Stomach (tissue), 4 donors: ENCODE results near the gene PDGFD.

ENCODE experiments used
- CTCF ChIP-seq, 7 experiments: fragments of 450-650 bp in 4 of 7; fragments of 200-600 bp in 3 of 7; sonication (generic) in 3 of 7; IDR thresholded peaks; one replicate each; pipeline ENCODE4 v1.5.1; 2016 to 2019; ENCODE audit warnings: antibody characterized with exemption in 7 of 7, control low read depth in 2 of 7, mild to moderate bottlenecking in 1 of 7
- EP300 ChIP-seq: sonication (generic); formaldehyde crosslinking; IDR thresholded peaks from one replicate; pipeline ENCODE4 v1.6.1; 2017; ENCODE audit warnings: antibody characterized with exemption
- POLR2AphosphoS5 ChIP-seq, 3 donors: sonication (generic); formaldehyde crosslinking; IDR thresholded peaks; one replicate each; pipeline ENCODE4 v1.6.1; 2016; ENCODE audit warnings: antibody characterized with exemption in 3 of 3

- TF ChIP-seq CTCF (IDR thresholded peaks at IDR 0.05) (no peak), POLR2AphosphoS5 (IDR thresholded peaks at IDR 0.05) (no peak), EP300 (no peak)
Measured at GRCh38 chr11:103881584-103881983, 282.4 kb downstream of the PDGFD start.
